Lower lobe of right lung (tissue), 2 donors: ENCODE measurements around the gene PAOX. TPM values are rescaled to one million over a fixed set of nuclear protein-coding genes. Genes with fewer than 3 reads are reported as not detected.
A peak's percentile ranks its signal among the peaks of the same experiment; 100 is the strongest.
"Not testable (repeated sequence)": the region's sequence is repeated elsewhere in the genome, so short reads cannot be mapped to it uniquely, and the experiment has no call there.

Experiments used
- ATAC-seq, 2 donors: fragments of 200-7000 bp; cut with Tn5 transposase; one replicate each; pipeline ENCODE4 v1.9.1; 2020 to 2022; ENCODE audit warnings: mild to moderate bottlenecking in 2 of 2, moderate library complexity in 2 of 2
- DNase-seq: peaks from one replicate; pipeline ENCODE4 v3.0.0-alpha.2; 2020
- H3K27ac ChIP-seq: fragments of 200-600 bp; one replicate; pipeline ENCODE4 v1.8.0; 2022
- H3K27me3 ChIP-seq: fragments of 200-600 bp; one replicate; pipeline ENCODE4 v1.8.0; 2022; ENCODE audit warnings: low read depth
- H3K36me3 ChIP-seq: fragments of 200-600 bp; one replicate; pipeline ENCODE4 v1.8.0; 2022; ENCODE audit warnings: mild to moderate bottlenecking
- H3K4me1 ChIP-seq: fragments of 200-600 bp; one replicate; pipeline ENCODE4 v1.8.0; 2022
- H3K4me3 ChIP-seq: fragments of 200-600 bp; one replicate; pipeline ENCODE4 v1.8.0; 2022; ENCODE audit warnings: mild to moderate bottlenecking
- H3K9me3 ChIP-seq: fragments of 200-600 bp; one replicate; pipeline ENCODE4 v1.8.0; 2022
- intact Hi-C: fragments of 100-400 bp; cut with DNase I; formaldehyde crosslinking; loops from one replicate; pipeline ENCODE4 v1.11.0; 2022
- total RNA-seq: library from RNA; stranded (reverse); fragmentation: NEBNext Ultra II Directional; extraction: Animal tissue kit (Norgen Biotek cat#: 25700); gene quantifications from one replicate; pipeline ENCODE4 v1.2.1, GENCODE V29; 2021
- TF ChIP-seq, protein P1 (sequence below): fragments of 200-600 bp; IDR thresholded peaks from one replicate; pipeline ENCODE4 v1.8.0; 2022; ENCODE audit warnings: antibody characterized with exemption, mild to moderate bottlenecking
- donor health status: DM: no; HTN: yes; CAD: no; lungs with severe emphysema.

PAOX gene
- total RNA-seq, 1 donor from 2014 or later, result 6.9 TPM

GRCh38 chr10:133373174-133374090 is 5.6 kb upstream of the PAOX start, which contains the start of gene ECHS1:
Gene ECHS1, minus strand, starts transcription at chr10:133373354. Its CDS starts 21 bp downstream, at chr10:133373333.
- H3K4me3 ChIP-seq, result peak within 1 kb of the TSS; percentile 70
- intact Hi-C loops, result no loop called here
- H3K36me3 ChIP-seq, result peaks cover 31% of the 10 kb centered on the region
- H3K9me3 ChIP-seq, result no peaks in the 10 kb centered on the region
- H3K4me1 ChIP-seq, result peaks cover 25% of the 10 kb centered on the region
- no peaks in the 10 kb centered on the region for H3K27me3 ChIP-seq
- peak; percentile 98 to 99 for ATAC-seq
- TF ChIP-seq, protein P1, sequence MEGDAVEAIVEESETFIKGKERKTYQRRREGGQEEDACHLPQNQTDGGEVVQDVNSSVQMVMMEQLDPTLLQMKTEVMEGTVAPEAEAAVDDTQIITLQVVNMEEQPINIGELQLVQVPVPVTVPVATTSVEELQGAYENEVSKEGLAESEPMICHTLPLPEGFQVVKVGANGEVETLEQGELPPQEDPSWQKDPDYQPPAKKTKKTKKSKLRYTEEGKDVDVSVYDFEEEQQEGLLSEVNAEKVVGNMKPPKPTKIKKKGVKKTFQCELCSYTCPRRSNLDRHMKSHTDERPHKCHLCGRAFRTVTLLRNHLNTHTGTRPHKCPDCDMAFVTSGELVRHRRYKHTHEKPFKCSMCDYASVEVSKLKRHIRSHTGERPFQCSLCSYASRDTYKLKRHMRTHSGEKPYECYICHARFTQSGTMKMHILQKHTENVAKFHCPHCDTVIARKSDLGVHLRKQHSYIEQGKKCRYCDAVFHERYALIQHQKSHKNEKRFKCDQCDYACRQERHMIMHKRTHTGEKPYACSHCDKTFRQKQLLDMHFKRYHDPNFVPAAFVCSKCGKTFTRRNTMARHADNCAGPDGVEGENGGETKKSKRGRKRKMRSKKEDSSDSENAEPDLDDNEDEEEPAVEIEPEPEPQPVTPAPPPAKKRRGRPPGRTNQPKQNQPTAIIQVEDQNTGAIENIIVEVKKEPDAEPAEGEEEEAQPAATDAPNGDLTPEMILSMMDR, result no peak
- DNase-seq, result peak; percentile 98
- peak within 1 kb of the TSS; percentile 90 for H3K27ac ChIP-seq

- TF ChIP-seq, protein P1, result no peak
- ATAC-seq (no peak), DNase-seq (no peak)
- Histone ChIP-seq H3K27me3 (no peaks in the 10 kb centered on the region), H3K9me3 (no peaks in the 10 kb centered on the region), H3K27ac (no peak overlapping the region), H3K4me1 (peaks cover 37% of the 10 kb centered on the region), H3K4me3 (no peak overlapping the region), H3K36me3 (peaks cover 10% of the 10 kb centered on the region)
- intact Hi-C loops, result no loop called here
Measured at GRCh38 chr10:133375357-133376115, 3.5 kb upstream of the PAOX start.

DNA sequence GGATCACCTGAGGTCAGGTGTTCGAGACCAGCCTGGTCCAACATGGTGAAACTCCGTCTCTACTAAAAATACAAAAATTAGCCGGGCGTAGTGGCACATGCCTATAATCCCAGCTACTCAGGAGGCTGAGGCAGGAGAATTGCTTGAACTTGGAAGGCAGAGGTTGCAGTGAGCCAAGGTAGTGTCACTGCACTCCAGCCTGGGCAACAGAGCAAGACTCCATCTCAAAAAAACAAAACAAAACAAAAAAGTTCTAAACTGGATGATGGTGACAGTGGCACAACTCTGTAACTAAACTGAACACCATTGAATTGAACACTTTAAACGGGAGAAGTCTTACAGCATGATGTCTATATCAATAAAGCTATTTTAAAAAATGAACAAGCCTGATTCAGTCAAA is 2.9 kb upstream of the PAOX start:
- intact Hi-C loops, H3K4me3 ChIP-seq, H3K9me3 ChIP-seq, ATAC-seq, H3K27me3 ChIP-seq, H3K36me3 ChIP-seq, H3K27ac ChIP-seq, DNase-seq: not testable (repeated sequence)
- H3K4me1 ChIP-seq, result peaks cover 37% of the 10 kb centered on the region

DNA sequence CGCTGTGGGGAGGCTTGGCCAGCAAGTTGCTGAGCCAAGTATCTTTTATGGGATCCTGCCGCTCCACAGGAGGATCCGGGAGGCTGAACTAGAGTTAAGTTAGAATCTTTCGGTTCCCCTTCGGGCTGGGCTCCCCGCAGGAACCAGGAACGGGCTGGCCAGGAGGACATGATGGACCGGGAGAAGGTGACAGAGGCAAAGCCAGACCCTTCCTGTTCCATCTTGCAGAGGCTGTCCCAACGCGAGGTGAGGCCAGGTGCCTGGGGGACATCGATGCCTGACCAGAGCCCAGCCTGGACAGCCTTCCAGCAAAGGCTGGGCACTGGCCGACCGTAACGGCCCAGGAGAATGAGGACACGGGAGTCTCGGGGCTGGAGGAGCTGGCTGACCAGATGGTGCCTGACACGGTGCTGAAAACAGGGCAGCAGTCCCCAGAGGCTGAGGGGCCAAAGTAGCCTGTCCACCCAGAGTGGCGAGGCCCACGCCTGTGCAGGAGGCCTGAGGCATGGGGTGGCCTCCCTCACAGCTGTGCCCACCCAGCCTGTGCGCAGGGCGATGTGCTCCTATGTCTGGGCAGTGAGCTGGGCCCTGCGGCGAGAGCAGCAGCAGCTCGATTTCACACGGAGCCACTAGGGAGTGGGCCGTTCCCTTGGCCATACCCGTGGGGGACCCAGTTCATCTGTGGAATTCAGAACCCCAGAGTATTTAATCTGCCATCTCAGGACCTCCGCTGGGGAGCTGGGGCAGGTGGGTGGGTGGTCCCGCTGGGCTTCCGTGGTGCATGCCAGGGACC is 1.8 kb upstream of the PAOX start:
- TF ChIP-seq, protein P1, result no peak
- Histone ChIP-seq H3K4me3 (no peak overlapping the region), H3K9me3 (no peaks in the 10 kb centered on the region), H3K27ac (no peak overlapping the region), H3K4me1 (peaks cover 31% of the 10 kb centered on the region), H3K36me3 (no peaks in the 10 kb centered on the region), H3K27me3 (no peaks in the 10 kb centered on the region)
- intact Hi-C loops, result no loop called here
- DNase-seq (peak; percentile 50), ATAC-seq (no peak)

DNA sequence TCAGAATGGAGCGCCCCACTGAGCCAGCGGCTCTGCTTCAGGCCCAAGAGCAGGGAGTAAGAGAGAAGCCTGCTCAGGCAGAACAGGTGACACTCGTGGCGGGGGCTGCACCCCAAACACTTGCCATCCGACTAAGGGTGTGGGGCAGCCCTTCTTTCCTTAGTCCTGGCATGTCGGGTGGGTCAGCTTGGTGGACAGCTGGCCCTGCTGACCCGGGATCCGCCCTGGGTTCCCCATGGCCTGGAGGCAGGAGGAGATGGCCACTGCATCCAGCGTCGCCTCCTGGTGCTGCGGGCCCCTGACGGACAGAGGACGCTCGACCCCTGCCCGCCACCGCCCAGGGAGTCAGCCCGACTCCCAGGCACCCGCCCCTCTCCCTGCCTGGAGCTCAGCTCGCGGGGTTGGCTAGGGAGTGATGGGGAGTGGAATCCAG is 1.2 kb upstream of the PAOX start:
- Histone ChIP-seq H3K4me3 (peak overlapping the region; percentile 95), H3K9me3 (no peaks in the 10 kb centered on the region), H3K27ac (peak overlapping the region; percentile 85), H3K4me1 (peaks cover 28% of the 10 kb centered on the region), H3K27me3 (no peaks in the 10 kb centered on the region), H3K36me3 (no peaks in the 10 kb centered on the region)
- DNase-seq (no peak), ATAC-seq (no peak)
- TF ChIP-seq, protein P1, result no peak
- intact Hi-C loops, result no loop called here
